Activated naive CD4-positive, alpha-beta T cell treated with anti-CD3 and anti-CD28 coated beads, Interleukin-2, amount 10 ng/mL, durations not matched to agents 7 days and 5 days (primary cell): ENCODE results near the gene SDF2L1.
"Not testable (repeated sequence)": the region's sequence is repeated elsewhere in the genome, so short reads cannot be mapped to it uniquely, and the experiment has no call there.

ENCODE experiments used
- CTCF ChIA-PET: fragments of 350-600 bp; sonication (Branson Sonifier 250); formaldehyde crosslinking; loops from one replicate; lab custom pipeline; 2021; ENCODE audit warnings: antibody characterized with exemption; lab: Charles Lee
- DNase-seq: peaks from one replicate; pipeline ENCODE4 v3.0.0-alpha.2; 2020
- H3K27ac Mint-ChIP-seq: one replicate; pipeline ENCODE4 v1.8.0; 2021; ENCODE audit warnings: mild to moderate bottlenecking, moderate library complexity, mixed read lengths
- H3K27me3 Mint-ChIP-seq: one replicate; pipeline ENCODE4 v1.8.0; 2021; ENCODE audit warnings: mild to moderate bottlenecking, mixed read lengths
- H3K36me3 Mint-ChIP-seq: one replicate; pipeline ENCODE4 v1.8.0; 2021; ENCODE audit warnings: mixed read lengths
- H3K4me1 Mint-ChIP-seq: one replicate; pipeline ENCODE4 v1.8.0; 2021; ENCODE audit warnings: mixed read lengths
- H3K4me3 Mint-ChIP-seq: one replicate; pipeline ENCODE4 v1.8.0; 2021; ENCODE audit warnings: mild to moderate bottlenecking, moderate library complexity, mixed read lengths
- H3K9me3 Mint-ChIP-seq: one replicate; pipeline ENCODE4 v1.8.0; 2021; ENCODE audit warnings: mixed read lengths

Gene SDF2L1

GRCh38 chr22:21686634-21687393, 44.7 kb downstream of the SDF2L1 start:
- H3K36me3 Mint-ChIP-seq = peaks cover 28% of the 10 kb centered on the region

GRCh38 chr22:21687685-21688259, 45.7 kb downstream of the SDF2L1 start:
- peak; percentile 7 for DNase-seq
- Mint-ChIP-seq H3K27me3 (no peaks in the 10 kb centered on the region), H3K4me1 (peaks cover 13% of the 10 kb centered on the region), H3K27ac (no peak overlapping the region), H3K4me3 (no peak overlapping the region), H3K36me3 (peaks cover 25% of the 10 kb centered on the region), H3K9me3 (no peaks in the 10 kb centered on the region)
- CTCF ChIA-PET = no interaction called here

More at GRCh38 chr22:21686634-21687393, 44.7 kb downstream of the SDF2L1 start:
- no peak overlapping the region for H3K4me3 Mint-ChIP-seq
- H3K27ac Mint-ChIP-seq = no peak overlapping the region
- no peaks in the 10 kb centered on the region for H3K9me3 Mint-ChIP-seq
- no peaks in the 10 kb centered on the region for H3K27me3 Mint-ChIP-seq
- CTCF ChIA-PET = no interaction called here
- peaks cover 13% of the 10 kb centered on the region for H3K4me1 Mint-ChIP-seq
- peak; percentile 11 for DNase-seq

GRCh38 chr22:21688341-21688705, 46.2 kb downstream of the SDF2L1 start:
- H3K4me3 Mint-ChIP-seq = no peak overlapping the region
- H3K27me3 Mint-ChIP-seq = no peaks in the 10 kb centered on the region
- H3K9me3 Mint-ChIP-seq = no peaks in the 10 kb centered on the region
- no peak for DNase-seq
- peaks cover 24% of the 10 kb centered on the region for H3K36me3 Mint-ChIP-seq
- no peak overlapping the region for H3K27ac Mint-ChIP-seq
- CTCF ChIA-PET = no interaction called here
- peaks cover 13% of the 10 kb centered on the region for H3K4me1 Mint-ChIP-seq

- peaks cover 21% of the 10 kb centered on the region for H3K36me3 Mint-ChIP-seq
- CTCF ChIA-PET = no interaction called here
These were observed 46.7 kb downstream of the SDF2L1 start for GRCh38 chr22:21688706-21689381.

GRCh38 chr22:21690401-21690801, 48.3 kb downstream of the SDF2L1 start:
- no peak overlapping the region for H3K4me3 Mint-ChIP-seq
- H3K27ac Mint-ChIP-seq = peak overlapping the region; percentile 6

More at GRCh38 chr22:21688706-21689381, 46.7 kb downstream of the SDF2L1 start:
- DNase-seq = peak; percentile 18
- no peaks in the 10 kb centered on the region for H3K9me3 Mint-ChIP-seq
- H3K27ac Mint-ChIP-seq = no peak overlapping the region
- H3K27me3 Mint-ChIP-seq = no peaks in the 10 kb centered on the region
- no peak overlapping the region for H3K4me3 Mint-ChIP-seq
- H3K4me1 Mint-ChIP-seq = peaks cover 13% of the 10 kb centered on the region

GRCh38 chr22:21691816-21692215, 49.7 kb downstream of the SDF2L1 start:
- Mint-ChIP-seq H3K36me3 (peaks cover 26% of the 10 kb centered on the region), H3K27me3 (no peaks in the 10 kb centered on the region), H3K27ac (no peak overlapping the region), H3K4me3 (no peak overlapping the region), H3K9me3 (no peaks in the 10 kb centered on the region), H3K4me1 (peaks cover 13% of the 10 kb centered on the region)
- CTCF ChIA-PET = no interaction called here
- DNase-seq = peak; percentile 10

More at GRCh38 chr22:21690401-21690801, 48.3 kb downstream of the SDF2L1 start:
- Mint-ChIP-seq H3K4me1 (peaks cover 13% of the 10 kb centered on the region), H3K36me3 (peaks cover 20% of the 10 kb centered on the region), H3K9me3 (no peaks in the 10 kb centered on the region), H3K27me3 (no peaks in the 10 kb centered on the region)
- CTCF ChIA-PET = no interaction called here
- peak; percentile 6 for DNase-seq

GRCh38 chr22:21692856-21693255, 50.8 kb downstream of the SDF2L1 start:
- CTCF ChIA-PET, H3K4me3 Mint-ChIP-seq: not testable (repeated sequence)
- peaks cover 30% of the 10 kb centered on the region for H3K36me3 Mint-ChIP-seq

GRCh38 chr22:21693333-21693998, 51.4 kb downstream of the SDF2L1 start:
- peaks cover 13% of the 10 kb centered on the region for H3K4me1 Mint-ChIP-seq
- no peak overlapping the region for H3K4me3 Mint-ChIP-seq
- DNase-seq = peak; percentile 5
- H3K27ac Mint-ChIP-seq = no peak overlapping the region
- CTCF ChIA-PET = no interaction called here
- H3K27me3 Mint-ChIP-seq = no peaks in the 10 kb centered on the region
- no peaks in the 10 kb centered on the region for H3K9me3 Mint-ChIP-seq
- peaks cover 33% of the 10 kb centered on the region for H3K36me3 Mint-ChIP-seq

More at GRCh38 chr22:21692856-21693255, 50.8 kb downstream of the SDF2L1 start:
- H3K27me3 Mint-ChIP-seq, H3K9me3 Mint-ChIP-seq, H3K27ac Mint-ChIP-seq: not testable (repeated sequence)
- peak; percentile 4 for DNase-seq
- H3K4me1 Mint-ChIP-seq = peaks cover 13% of the 10 kb centered on the region
